ENCODE results near the gene ITGAL. TPM values are rescaled to one million over a fixed set of nuclear protein-coding genes. Genes with fewer than 3 reads are reported as not detected.

The ITGAL gene
- total and polyA plus RNA-seq, 2 donors (not counting 3 experiments of a cell fraction or from before 2014, with no cell fraction given) = not detected

DNA sequence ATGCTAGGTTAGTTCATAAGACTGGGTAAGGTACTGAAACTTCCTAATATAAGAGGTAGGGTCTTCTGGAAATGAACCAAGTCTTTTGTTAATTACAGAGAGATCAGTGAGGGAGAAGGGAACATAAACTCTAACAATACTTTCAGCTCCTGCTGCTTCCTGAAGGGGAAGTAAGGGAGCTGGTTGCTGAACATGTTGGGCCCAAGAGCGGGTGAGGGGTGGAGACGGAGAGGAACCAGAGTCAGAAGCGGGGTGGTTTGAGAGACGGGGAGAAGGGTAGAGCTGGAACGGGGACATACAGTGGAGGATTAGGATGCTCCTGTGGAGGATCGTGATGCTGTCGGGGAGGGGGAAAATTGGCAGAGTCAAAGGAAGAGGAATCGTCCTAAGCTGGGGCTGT is 73.6 kb downstream of the ITGAL start:
- no peak overlapping the region for H3K4me2 ChIP-seq (ENCODE audit: insufficient read depth, low read length)
- POLR2A ChIA-PET = interaction anchor here (0.8 kb wide), 1 partner anchor 64 kb away, joined by 3 read pairs; the partner anchor contains the start of gene ZNF689
- dilution Hi-C loops (cut with MboI; ENCODE audit: extremely low pct_ligation_motif_present, low sequenced_read_pairs) = no loop called here
- no TSS peak for BruUV-seq (replicated peaks)
- no peak overlapping the region for H3K4me3 ChIP-seq (replicated peaks in 1 of 3; ENCODE audit: insufficient read depth in 1 of 3, low read depth in 1 of 3, low read length in 3 of 3)
- no peak for DNase-seq (ENCODE audit: low read depth, low spot score)
- H3K9me3 ChIP-seq (replicated peaks; ENCODE audit: control insufficient read depth, insufficient read depth, low read length) = no peaks in the 10 kb centered on the region
- H3K79me2 ChIP-seq (ENCODE audit: control insufficient read depth, insufficient read depth, low read length) = no peaks in the 10 kb centered on the region
- TF ChIP-seq, protein P1, sequence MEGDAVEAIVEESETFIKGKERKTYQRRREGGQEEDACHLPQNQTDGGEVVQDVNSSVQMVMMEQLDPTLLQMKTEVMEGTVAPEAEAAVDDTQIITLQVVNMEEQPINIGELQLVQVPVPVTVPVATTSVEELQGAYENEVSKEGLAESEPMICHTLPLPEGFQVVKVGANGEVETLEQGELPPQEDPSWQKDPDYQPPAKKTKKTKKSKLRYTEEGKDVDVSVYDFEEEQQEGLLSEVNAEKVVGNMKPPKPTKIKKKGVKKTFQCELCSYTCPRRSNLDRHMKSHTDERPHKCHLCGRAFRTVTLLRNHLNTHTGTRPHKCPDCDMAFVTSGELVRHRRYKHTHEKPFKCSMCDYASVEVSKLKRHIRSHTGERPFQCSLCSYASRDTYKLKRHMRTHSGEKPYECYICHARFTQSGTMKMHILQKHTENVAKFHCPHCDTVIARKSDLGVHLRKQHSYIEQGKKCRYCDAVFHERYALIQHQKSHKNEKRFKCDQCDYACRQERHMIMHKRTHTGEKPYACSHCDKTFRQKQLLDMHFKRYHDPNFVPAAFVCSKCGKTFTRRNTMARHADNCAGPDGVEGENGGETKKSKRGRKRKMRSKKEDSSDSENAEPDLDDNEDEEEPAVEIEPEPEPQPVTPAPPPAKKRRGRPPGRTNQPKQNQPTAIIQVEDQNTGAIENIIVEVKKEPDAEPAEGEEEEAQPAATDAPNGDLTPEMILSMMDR (IDR thresholded peaks at IDR 0.05; ENCODE audit: extremely low read depth in 1 of 2, insufficient read depth in 1 of 2, low read depth in 1 of 2, low read length in 2 of 2) = no peak
- TF ChIP-seq, protein P2, sequence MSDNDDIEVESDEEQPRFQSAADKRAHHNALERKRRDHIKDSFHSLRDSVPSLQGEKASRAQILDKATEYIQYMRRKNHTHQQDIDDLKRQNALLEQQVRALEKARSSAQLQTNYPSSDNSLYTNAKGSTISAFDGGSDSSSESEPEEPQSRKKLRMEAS (IDR thresholded peaks at IDR 0.05; ENCODE audit: insufficient read depth, insufficient read length) = no peak
- TF ChIP-seq JUN (IDR thresholded peaks at IDR 0.05; ENCODE audit: borderline replicate concordance, insufficient read depth, insufficient read length, low read depth) (no peak), POLR2AphosphoS5 (IDR thresholded peaks at IDR 0.05; ENCODE audit: insufficient read depth, low read depth, low read length) (no peak), POLR2A (IDR thresholded peaks at IDR 0.05; ENCODE audit: low read depth, low read length) (no peak), MYC (IDR thresholded peaks at IDR 0.05; ENCODE audit: low read depth, low read length) (no peak), FOS (IDR thresholded peaks at IDR 0.05; ENCODE audit: borderline replicate concordance, insufficient read depth, low read length) (no peak), EZH2 (IDR thresholded peaks at IDR 0.05; ENCODE audit: borderline replicate concordance, low read depth, low read length, severe bottlenecking) (no peak), GATA2 (IDR thresholded peaks at IDR 0.05; ENCODE audit: insufficient read depth, insufficient read length, low read depth, low read length) (no peak)
- no peaks in the 10 kb centered on the region for H3K36me3 ChIP-seq (ENCODE audit: control insufficient read depth in 2 of 2, extremely low read depth in 1 of 2, insufficient read depth in 2 of 2, low read length in 2 of 2)
- no peak for FAIRE-seq
- intact Hi-C loops (cut with micrococcal nuclease) = no loop called here
- H3K9ac ChIP-seq (replicated peaks; ENCODE audit: extremely low read depth, insufficient read depth, low read length) = no peak overlapping the region
- peaks cover 11% of the 10 kb centered on the region for H3K4me1 ChIP-seq (ENCODE audit: control insufficient read depth, extremely low read depth, insufficient read depth, low read length)
- H3K27ac ChIP-seq (ENCODE audit: insufficient read depth, low read depth, low read length) = no peak overlapping the region
- CTCF ChIA-PET = interaction anchor here (0.6 to 1.4 kb wide), 2 partner anchors 12 to 109 kb away, joined by 3 to 6 read pairs; partner anchors contain the start of gene ZNF764
- no peaks in the 10 kb centered on the region for H3K27me3 ChIP-seq (ENCODE audit: control insufficient read depth in 2 of 2, insufficient read depth in 2 of 2, low read length in 2 of 2)
- no peaks in the 10 kb centered on the region for H3K9me1 ChIP-seq (replicated peaks; ENCODE audit: control insufficient read depth, extremely low read depth, insufficient read depth, low read length)
- no peak overlapping the region for H2AFZ ChIP-seq (ENCODE audit: low read depth, low read length)
- H4K20me1 ChIP-seq (replicated peaks; ENCODE audit: control insufficient read depth, extremely low read depth, insufficient read depth, low read length) = no peaks in the 10 kb centered on the region

All from endothelial cell of umbilical vein (primary cell).